ENCODE measurements around the gene BORCS5. TPM values are rescaled to one million over a fixed set of nuclear protein-coding genes. Genes with fewer than 3 reads are reported as not detected.

Gene BORCS5
- total RNA-seq, 5 donors from 2014 or later (not counting 1 experiment from before 2014, with no cell fraction given): 18.0 to 34.0 (median 25.5) TPM

DNA sequence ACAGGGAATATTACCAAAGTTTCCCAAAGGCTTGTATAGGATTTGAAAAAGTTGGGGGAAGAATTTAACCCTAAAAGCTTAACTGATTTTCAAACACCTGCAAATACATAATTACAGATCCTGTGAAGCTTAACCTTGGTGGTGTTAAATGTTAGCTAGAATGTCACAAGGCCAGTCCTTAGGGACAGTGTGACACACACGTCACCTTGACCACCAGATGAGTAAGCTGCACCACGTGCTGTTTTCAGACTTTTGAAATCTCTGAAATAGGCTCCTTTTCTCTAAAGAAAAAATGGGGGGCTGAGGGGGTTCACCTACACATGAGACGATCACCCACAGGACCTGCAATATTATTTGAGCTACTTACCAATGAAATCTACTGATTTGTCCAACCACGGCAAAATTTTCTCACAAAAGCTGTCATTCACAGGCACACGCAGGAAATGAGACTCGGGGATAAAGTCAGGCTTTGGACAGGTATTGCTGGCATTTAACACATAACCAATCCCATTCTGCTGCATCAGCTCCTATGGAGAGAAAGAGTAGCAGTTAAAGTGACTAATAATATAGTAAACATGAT is 129.9 kb downstream of the BORCS5 start:
- H3K27me3 ChIP-seq (replicated peaks in 1 of 2; ENCODE audit: control insufficient read depth in 2 of 2, extremely low read depth in 1 of 2, insufficient read depth in 2 of 2, low read length in 1 of 2): no peaks in the 10 kb centered on the region
- no peaks in the 10 kb centered on the region for H3K9me3 ChIP-seq
- H3K36me3 Mint-ChIP-seq: peaks cover 48% of the 10 kb centered on the region
- H3K27me3 Mint-ChIP-seq: no peaks in the 10 kb centered on the region
- H3K4me3 Mint-ChIP-seq: no peak overlapping the region
- ATAC-seq (replicated peaks in 1 of 4) (no peak), DNase-seq (no peak)
- H3K27ac ChIP-seq (ENCODE audit: low read length): peak overlapping the region; percentile 48
- POLR2A ChIA-PET: interaction anchor here (0.5 to 0.7 kb wide), 2 partner anchors 41 to 123 kb away, joined by 3 to 4 read pairs; no protein-coding TSS in a partner anchor
- no peak overlapping the region for H3K4me3 ChIP-seq (ENCODE audit: control insufficient read depth in 1 of 2, extremely low read depth in 1 of 2, low read length in 1 of 2)
- H3K36me3 ChIP-seq (ENCODE audit: control insufficient read depth in 2 of 2, extremely low read depth in 1 of 2, insufficient read depth in 1 of 2, low read length in 1 of 2): peaks cover 0 to 11% of the 10 kb centered on the region in 2 donors
- peaks cover 14 to 17% of the 10 kb centered on the region in 2 experiments for H3K4me1 ChIP-seq (ENCODE audit: control insufficient read depth in 1 of 2, extremely low read depth in 1 of 2, insufficient read depth in 2 of 2, low read length in 2 of 2)
- H3K27ac Mint-ChIP-seq: peak overlapping the region; percentile 73 to 85
- CTCF ChIA-PET: interaction anchor here (0.5 to 0.9 kb wide), 2 partner anchors 73 to 223 kb away, joined by 3 to 4 read pairs; no protein-coding TSS in a partner anchor
- no peaks in the 10 kb centered on the region for H3K9me3 Mint-ChIP-seq
- WGBS (ENCODE audit: insufficient coverage): 50% methylated on average over 1 of the region's 6 CpGs
- peaks cover 39 to 67% (median 62%) of the 10 kb centered on the region in 3 donors for H3K4me1 Mint-ChIP-seq

- peaks cover 31 to 60% (median 55%) of the 10 kb centered on the region in 3 donors for H3K4me1 Mint-ChIP-seq
- no peaks in the 10 kb centered on the region for H3K27me3 Mint-ChIP-seq
- DNase-seq: no peak
- peaks cover 45% of the 10 kb centered on the region for H3K36me3 Mint-ChIP-seq
- H3K27ac ChIP-seq (ENCODE audit: low read length): peak overlapping the region; percentile 48
- peaks cover 0 to 11% of the 10 kb centered on the region in 2 donors for H3K36me3 ChIP-seq (ENCODE audit: control insufficient read depth in 2 of 2, extremely low read depth in 1 of 2, insufficient read depth in 1 of 2, low read length in 1 of 2)
- WGBS (ENCODE audit: insufficient coverage): 100% methylated on average over 4 of the region's 6 CpGs
- no peak overlapping the region for H3K4me3 ChIP-seq (ENCODE audit: control insufficient read depth in 1 of 2, extremely low read depth in 1 of 2, low read length in 1 of 2)
- H3K27ac Mint-ChIP-seq: peak overlapping the region; percentile 73 to 85
- H3K4me1 ChIP-seq (ENCODE audit: control insufficient read depth in 1 of 2, extremely low read depth in 1 of 2, insufficient read depth in 2 of 2, low read length in 2 of 2): peaks cover 9 to 15% of the 10 kb centered on the region in 2 experiments
- no peak overlapping the region for H3K4me3 Mint-ChIP-seq
- no peaks in the 10 kb centered on the region for H3K27me3 ChIP-seq (replicated peaks in 1 of 2; ENCODE audit: control insufficient read depth in 2 of 2, extremely low read depth in 1 of 2, insufficient read depth in 2 of 2, low read length in 1 of 2)
- ChIA-PET POLR2A (interaction anchor here (0.6 to 1.2 kb wide), 2 partner anchors 21 to 190 kb away, joined by 3 to 6 read pairs; no protein-coding TSS in a partner anchor), CTCF (interaction anchor here in 1 of 2 donors (0.5 to 0.7 kb wide), 2 partner anchors 12 to 222 kb away, joined by 3 to 4 read pairs; no protein-coding TSS in a partner anchor)
- no peaks in the 10 kb centered on the region for H3K9me3 Mint-ChIP-seq
- no peaks in the 10 kb centered on the region for H3K9me3 ChIP-seq
- ATAC-seq (replicated peaks in 1 of 4): no peak
Observed at GRCh38 chr12:12487490-12487889, 130.6 kb downstream of the BORCS5 start.

DNA sequence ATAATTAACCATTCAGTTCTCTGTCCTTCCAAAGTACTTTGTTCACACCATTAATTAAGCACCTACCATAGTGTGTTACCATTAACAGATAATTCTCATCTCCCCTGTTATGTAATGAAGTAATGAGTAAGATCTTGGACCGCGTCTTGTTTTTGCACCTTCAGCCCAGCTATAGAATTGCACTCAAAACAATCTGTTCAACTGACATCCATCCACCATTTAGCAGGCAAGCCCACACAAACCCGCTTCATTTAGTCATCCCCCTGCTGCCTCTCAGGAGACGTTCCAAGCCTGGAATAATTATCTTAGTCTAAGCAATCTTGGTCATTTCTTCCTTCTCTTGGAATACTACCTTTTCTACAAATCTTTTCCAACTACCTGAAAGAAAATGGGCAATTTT is 131.4 kb downstream of the BORCS5 start:
- peaks cover 4 to 9% of the 10 kb centered on the region in 2 experiments for H3K4me1 ChIP-seq (ENCODE audit: control insufficient read depth in 1 of 2, extremely low read depth in 1 of 2, insufficient read depth in 2 of 2, low read length in 2 of 2)
- ChIA-PET POLR2A (interaction anchor here in 1 of 2 donors (1.2 kb wide), 1 partner anchor 22 kb away, joined by 3 read pairs; no protein-coding TSS in a partner anchor), CTCF (interaction anchor here in 1 of 2 donors (0.6 to 0.7 kb wide), 2 partner anchors 11 to 72 kb away, joined by 3 to 5 read pairs; no protein-coding TSS in a partner anchor)
- H3K36me3 ChIP-seq (ENCODE audit: control insufficient read depth in 2 of 2, extremely low read depth in 1 of 2, insufficient read depth in 1 of 2, low read length in 1 of 2): peaks cover 0 to 11% of the 10 kb centered on the region in 2 donors
- WGBS (ENCODE audit: insufficient coverage): 100% methylated on average over 2 of the region's 4 CpGs
- Mint-ChIP-seq H3K27ac (peak overlapping the region; percentile 73 to 85), H3K36me3 (peaks cover 42% of the 10 kb centered on the region), H3K4me1 (peaks cover 23 to 54% (median 49%) of the 10 kb centered on the region in 3 donors), H3K27me3 (no peaks in the 10 kb centered on the region), H3K4me3 (no peak overlapping the region), H3K9me3 (no peaks in the 10 kb centered on the region)
- ATAC-seq (replicated peaks in 1 of 4) (no peak), DNase-seq (no peak)
- H3K27ac ChIP-seq (ENCODE audit: low read length): peak overlapping the region; percentile 48
- H3K4me3 ChIP-seq (ENCODE audit: control insufficient read depth in 1 of 2, extremely low read depth in 1 of 2, low read length in 1 of 2): no peak overlapping the region
- no peaks in the 10 kb centered on the region for H3K27me3 ChIP-seq (replicated peaks in 1 of 2; ENCODE audit: control insufficient read depth in 2 of 2, extremely low read depth in 1 of 2, insufficient read depth in 2 of 2, low read length in 1 of 2)
- H3K9me3 ChIP-seq: no peaks in the 10 kb centered on the region

- H3K9me3 Mint-ChIP-seq: no peaks in the 10 kb centered on the region
- peaks cover 16 to 48% (median 42%) of the 10 kb centered on the region in 3 donors for H3K4me1 Mint-ChIP-seq
- no peaks in the 10 kb centered on the region for H3K9me3 ChIP-seq
- H3K27ac ChIP-seq (ENCODE audit: low read length): peak overlapping the region; percentile 48
- ChIA-PET POLR2A (no interaction called here), CTCF (interaction anchor here (0.6 kb wide), 2 partner anchors 28 to 72 kb away, joined by 3 to 5 read pairs; no protein-coding TSS in a partner anchor)
- peaks cover 2 to 6% of the 10 kb centered on the region in 2 experiments for H3K4me1 ChIP-seq (ENCODE audit: control insufficient read depth in 1 of 2, extremely low read depth in 1 of 2, insufficient read depth in 2 of 2, low read length in 2 of 2)
- no peak for ATAC-seq (replicated peaks in 1 of 4)
- peaks cover 0 to 11% of the 10 kb centered on the region in 2 donors for H3K36me3 ChIP-seq (ENCODE audit: control insufficient read depth in 2 of 2, extremely low read depth in 1 of 2, insufficient read depth in 1 of 2, low read length in 1 of 2)
- no peak overlapping the region for H3K4me3 ChIP-seq (ENCODE audit: control insufficient read depth in 1 of 2, extremely low read depth in 1 of 2, low read length in 1 of 2)
- H3K27me3 Mint-ChIP-seq: no peaks in the 10 kb centered on the region
- H3K4me3 Mint-ChIP-seq: no peak overlapping the region
- H3K27me3 ChIP-seq (replicated peaks in 1 of 2; ENCODE audit: control insufficient read depth in 2 of 2, extremely low read depth in 1 of 2, insufficient read depth in 2 of 2, low read length in 1 of 2): no peaks in the 10 kb centered on the region
- H3K27ac Mint-ChIP-seq: peak overlapping the region; percentile 73 to 85
- WGBS (ENCODE audit: insufficient coverage): 100% methylated on average over 2 of the region's 8 CpGs
- peaks cover 35% of the 10 kb centered on the region for H3K36me3 Mint-ChIP-seq
- no peak for DNase-seq
Observed at GRCh38 chr12:12488823-12489550, 132.1 kb downstream of the BORCS5 start.

- Histone ChIP-seq H3K36me3 (ENCODE audit: control insufficient read depth in 2 of 2, extremely low read depth in 1 of 2, insufficient read depth in 1 of 2, low read length in 1 of 2) (peaks cover 0 to 5% of the 10 kb centered on the region in 2 donors), H3K9me3 (no peaks in the 10 kb centered on the region), H3K27me3 (replicated peaks in 1 of 2; ENCODE audit: control insufficient read depth in 2 of 2, extremely low read depth in 1 of 2, insufficient read depth in 2 of 2, low read length in 1 of 2) (no peaks in the 10 kb centered on the region), H3K27ac (ENCODE audit: low read length) (no peak overlapping the region), H3K4me1 (ENCODE audit: control insufficient read depth in 1 of 2, extremely low read depth in 1 of 2, insufficient read depth in 2 of 2, low read length in 2 of 2) (peaks cover 0 to 2% of the 10 kb centered on the region in 2 experiments), H3K4me3 (ENCODE audit: control insufficient read depth in 1 of 2, extremely low read depth in 1 of 2, low read length in 1 of 2) (no peak overlapping the region)
- Mint-ChIP-seq H3K27me3 (no peaks in the 10 kb centered on the region), H3K27ac (no peak overlapping the region), H3K4me3 (no peak overlapping the region), H3K36me3 (peaks cover 33% of the 10 kb centered on the region), H3K9me3 (no peaks in the 10 kb centered on the region), H3K4me1 (peaks cover 18 to 49% (median 45%) of the 10 kb centered on the region in 3 donors)
- no peak for ATAC-seq (replicated peaks in 1 of 4)
- CTCF ChIA-PET: interaction anchor here in 1 of 2 donors (0.6 kb wide), 1 partner anchor 51 kb away, joined by 5 read pairs; no protein-coding TSS in a partner anchor
- POLR2A ChIA-PET: interaction anchor here (0.5 to 1.0 kb wide), 2 partner anchors 112 to 382 kb away, joined by 3 to 4 read pairs; no protein-coding TSS in a partner anchor
- no peak for DNase-seq
Observed at GRCh38 chr12:12491606-12492005, 134.7 kb downstream of the BORCS5 start.

DNA sequence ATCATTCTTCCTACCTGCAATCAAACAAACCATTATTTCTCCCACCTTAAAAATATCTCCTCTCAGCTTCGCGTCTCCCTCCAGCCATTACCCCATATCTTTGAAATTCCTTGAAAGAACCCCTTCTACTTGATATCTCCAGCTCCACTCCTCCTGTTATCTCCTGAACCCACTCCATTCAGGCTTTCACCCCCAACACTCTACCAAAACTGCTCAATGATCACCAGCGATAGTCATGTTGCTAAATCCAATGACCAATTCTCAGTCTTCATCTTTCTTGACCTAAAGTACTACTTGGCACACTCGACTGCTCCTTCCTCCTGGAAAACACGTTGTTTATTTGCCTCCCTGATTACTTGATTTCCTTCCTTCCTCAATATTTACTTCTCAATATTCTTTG is 135.7 kb downstream of the BORCS5 start:
- ATAC-seq (replicated peaks in 1 of 4) (no peak), DNase-seq (no peak)
- POLR2A ChIA-PET: interaction anchor here in 1 of 2 donors (0.5 kb wide), 1 partner anchor 383 kb away, joined by 4 read pairs; no protein-coding TSS in a partner anchor
- Mint-ChIP-seq H3K36me3 (peaks cover 29% of the 10 kb centered on the region), H3K4me3 (no peak overlapping the region), H3K9me3 (no peaks in the 10 kb centered on the region), H3K27ac (no peak overlapping the region), H3K27me3 (no peaks in the 10 kb centered on the region), H3K4me1 (peaks cover 15 to 46% (median 43%) of the 10 kb centered on the region in 3 donors)
- CTCF ChIA-PET: interaction anchor here in 1 of 2 donors (0.5 kb wide), 1 partner anchor 307 kb away, joined by 3 read pairs; no protein-coding TSS in a partner anchor
- Histone ChIP-seq H3K4me3 (ENCODE audit: control insufficient read depth in 1 of 2, extremely low read depth in 1 of 2, low read length in 1 of 2) (no peak overlapping the region), H3K4me1 (ENCODE audit: control insufficient read depth in 1 of 2, extremely low read depth in 1 of 2, insufficient read depth in 2 of 2, low read length in 2 of 2) (peaks cover 0 to 2% of the 10 kb centered on the region in 2 experiments), H3K27ac (ENCODE audit: low read length) (no peak overlapping the region), H3K36me3 (ENCODE audit: control insufficient read depth in 2 of 2, extremely low read depth in 1 of 2, insufficient read depth in 1 of 2, low read length in 1 of 2) (no peaks in the 10 kb centered on the region), H3K27me3 (replicated peaks in 1 of 2; ENCODE audit: control insufficient read depth in 2 of 2, extremely low read depth in 1 of 2, insufficient read depth in 2 of 2, low read length in 1 of 2) (no peaks in the 10 kb centered on the region), H3K9me3 (no peaks in the 10 kb centered on the region)
- 100% methylated on average over 5 of the region's 5 CpGs for WGBS (ENCODE audit: insufficient coverage)
